Hematopoietic multipotent progenitor cell treated with erythropoietin and hydrocortisone succinate and interleukin-3 and kit ligand, for 8 days (in vitro differentiated cells): ENCODE data around the gene PTF1A.
A peak's percentile ranks its signal among the peaks of the same experiment; 100 is the strongest.

Experiments
- DNase-seq: peaks from one replicate; pipeline ENCODE4 v3.0.0-alpha.2; 2015

Gene PTF1A

GRCh38 chr10:23191764-23192711 lies at the start of gene PTF1A:
Gene PTF1A, plus strand, starts transcription at chr10:23192312. Its CDS starts 219 bp downstream, at chr10:23192531.
- no peak for DNase-seq

- DNase-seq, result no peak
Observed at GRCh38 chr10:23146258-23146657, 45.9 kb upstream of the PTF1A start.

- no peak for DNase-seq
Observed at GRCh38 chr10:23147035-23147434, 45.1 kb upstream of the PTF1A start.

- no peak for DNase-seq
Observed at GRCh38 chr10:23148214-23148613, 43.9 kb upstream of the PTF1A start.

- no peak for DNase-seq
Observed at GRCh38 chr10:23150091-23150490, 42.0 kb upstream of the PTF1A start.

GRCh38 chr10:23150610-23151009 lies 41.5 kb upstream of the PTF1A start:
- no peak for DNase-seq

GRCh38 chr10:23151071-23151470 lies 41.0 kb upstream of the PTF1A start:
- DNase-seq, result no peak

GRCh38 chr10:23155169-23155568 lies 36.9 kb upstream of the PTF1A start:
- no peak for DNase-seq

- no peak for DNase-seq
Observed at GRCh38 chr10:23156447-23157150, 35.5 kb upstream of the PTF1A start.

- no peak for DNase-seq
Observed at GRCh38 chr10:23157239-23157681, 34.9 kb upstream of the PTF1A start.

- DNase-seq, result peak; percentile 45
Observed at GRCh38 chr10:23157691-23158369, 34.3 kb upstream of the PTF1A start.

- DNase-seq, result peak; percentile 59
Observed at GRCh38 chr10:23158370-23158769, 33.7 kb upstream of the PTF1A start.

GRCh38 chr10:23171232-23171876 lies 20.8 kb upstream of the PTF1A start:
- peak; percentile 38 for DNase-seq

GRCh38 chr10:23172429-23173213 lies 19.5 kb upstream of the PTF1A start:
- no peak for DNase-seq

- DNase-seq, result no peak
Observed at GRCh38 chr10:23173214-23174073, 18.7 kb upstream of the PTF1A start.

GRCh38 chr10:23174074-23174976 lies 17.8 kb upstream of the PTF1A start:
- DNase-seq, result no peak

- no peak for DNase-seq
Observed at GRCh38 chr10:23174977-23175512, 17.1 kb upstream of the PTF1A start.

GRCh38 chr10:23186178-23186577 lies 5.9 kb upstream of the PTF1A start:
- DNase-seq, result no peak

- DNase-seq, result no peak
Observed at GRCh38 chr10:23186697-23187096, 5.4 kb upstream of the PTF1A start.

GRCh38 chr10:23187155-23187554 lies 5.0 kb upstream of the PTF1A start:
- no peak for DNase-seq
